AG08395 (cell line): ENCODE data around the gene MRE11.
A peak's percentile ranks its signal among the peaks of the same experiment; 100 is the strongest.
"Not testable (repeated sequence)": the region's sequence is repeated elsewhere in the genome, so short reads cannot be mapped to it uniquely, and the experiment has no call there.

Experiments used
- DNase-seq: peaks from one replicate; pipeline ENCODE4 v3.0.0; 2012; ENCODE audit warnings: mixed read lengths, low spot score

Gene MRE11

GRCh38 chr11:94424011-94424410, 69.6 kb downstream of the MRE11 start:
- no peak for DNase-seq

- no peak for DNase-seq
Observed at GRCh38 chr11:94423507-94423906, 70.1 kb downstream of the MRE11 start.

- no peak for DNase-seq
Observed at GRCh38 chr11:94418123-94418765, 75.4 kb downstream of the MRE11 start.

GRCh38 chr11:94417386-94417987, 76.2 kb downstream of the MRE11 start:
- DNase-seq: peak; percentile 54

- no peak for DNase-seq
Observed at GRCh38 chr11:94405062-94405833, 88.4 kb downstream of the MRE11 start.

GRCh38 chr11:94402355-94402754, 91.3 kb downstream of the MRE11 start:
- DNase-seq: no peak

GRCh38 chr11:94401773-94402265, 91.8 kb downstream of the MRE11 start:
- no peak for DNase-seq

- peak; percentile 14 for DNase-seq
Observed at GRCh38 chr11:94400839-94401772, 92.5 kb downstream of the MRE11 start, which contains the start of gene GPR83. Gene GPR83, minus strand, starts transcription at chr11:94401419. Its CDS starts 172 bp downstream, at chr11:94401247.

GRCh38 chr11:94400457-94400838, 93.2 kb downstream of the MRE11 start:
- DNase-seq: no peak

GRCh38 chr11:94400050-94400449, 93.6 kb downstream of the MRE11 start:
- no peak for DNase-seq

- DNase-seq: no peak
Observed at GRCh38 chr11:94398101-94398500, 95.5 kb downstream of the MRE11 start.

GRCh38 chr11:94396282-94396681, 97.4 kb downstream of the MRE11 start:
- no peak for DNase-seq

- DNase-seq: not testable (repeated sequence)
Observed at GRCh38 chr11:94391937-94392336, 101.7 kb downstream of the MRE11 start.

- no peak for DNase-seq
Observed at GRCh38 chr11:94379613-94380012, 114.0 kb downstream of the MRE11 start.

- no peak for DNase-seq
Observed at GRCh38 chr11:94376841-94377240, 116.8 kb downstream of the MRE11 start.

GRCh38 chr11:94370576-94370975, 123.1 kb downstream of the MRE11 start:
- not testable (repeated sequence) for DNase-seq
